Esophagus muscularis mucosa (tissue), 4 donors: ENCODE results near the gene CDRT15. TPM values are rescaled to one million over a fixed set of nuclear protein-coding genes. Genes with fewer than 3 reads are reported as not detected.
"Not testable (repeated sequence)": the region's sequence is repeated elsewhere in the genome, so short reads cannot be mapped to it uniquely, and the experiment has no call there.

Source experiments
- DNase-seq: peaks from one replicate; pipeline ENCODE4 v3.0.0-alpha.2; 2017; ENCODE audit errors: extremely low spot score
- H3K27ac ChIP-seq, 4 donors: fragments of 200-600 bp; sonication (generic); replicated peaks in 1 of 4; 1 replicate in 3 of 4; 2 replicates in 1 of 4; pipeline ENCODE4 v1.5.1; 2016 to 2019; ENCODE audit warnings: mild to moderate bottlenecking in 1 of 4
- H3K27me3 ChIP-seq, 4 donors: fragments of 200-600 bp; sonication (generic); one replicate each; pipeline versions ENCODE4 v1.5.1 to v1.6.0; 2016 to 2019
- H3K36me3 ChIP-seq, 4 donors: fragments of 200-600 bp; sonication (generic); one replicate each; pipeline ENCODE4 v1.5.1; 2016 to 2019
- H3K4me1 ChIP-seq, 4 donors: fragments of 200-600 bp; sonication (generic); one replicate each; pipeline ENCODE4 v1.5.1; 2016 to 2019
- H3K4me3 ChIP-seq, 4 donors: fragments of 200-600 bp; sonication (generic); 1 replicate in 2 of 4; 2 replicates in 2 of 4; pipeline ENCODE4 v1.5.1; 2016 to 2019; ENCODE audit warnings: mild to moderate bottlenecking in 4 of 4, moderate library complexity in 1 of 4
- H3K9me3 ChIP-seq, 4 donors: fragments of 200-600 bp; sonication (generic); 1 replicate in 3 of 4; 2 replicates in 1 of 4; pipeline ENCODE4 v1.5.1; 2016 to 2019
- CTCF ChIP-seq, 3 experiments: fragments of 200-600 bp in 2 of 3; fragments of 450-650 bp in 1 of 3; sonication (generic) in 2 of 3; IDR thresholded peaks; one replicate each; pipeline ENCODE4 v1.5.1; 2017 to 2019; ENCODE audit warnings: antibody characterized with exemption in 3 of 3, mild to moderate bottlenecking in 2 of 3, moderate library complexity in 1 of 3
- EP300 ChIP-seq: sonication (generic); formaldehyde crosslinking; IDR thresholded peaks from one replicate; pipeline ENCODE4 v1.6.1; 2017; ENCODE audit warnings: antibody characterized with exemption
- POLR2A ChIP-seq: fragments of 450-650 bp; IDR thresholded peaks from one replicate; pipeline ENCODE4 v1.6.1; 2017; ENCODE audit warnings: antibody characterized with exemption, moderate library complexity, mild to moderate bottlenecking, low read depth
- POLR2AphosphoS5 ChIP-seq, 2 donors: sonication (generic); formaldehyde crosslinking; IDR thresholded peaks; one replicate each; pipeline ENCODE4 v1.6.1; 2017; ENCODE audit warnings: antibody characterized with exemption in 2 of 2
- WGBS: methylation state at CpG from one replicate; pipeline ENCODE4 v1.1.5; 2018; 5-methylcytosine and 5-hydroxymethylcytosine counted together
- intact Hi-C: fragments of 100-400 bp; cut with DNase I; formaldehyde crosslinking; loops from one replicate; pipeline ENCODE4 v1.15.1; 2023
- total RNA-seq, 4 donors: library from RNA; depleted of rRNA; stranded (reverse); fragments of >200 nt; gene quantifications; one replicate each; pipeline versions ENCODE4 v1.1.0 to v1.2.1, GENCODE V29; 2016

Gene CDRT15
- total RNA-seq, 4 donors from 2014 or later = not detected

- H3K27ac ChIP-seq = no peak overlapping the region
- no peaks in the 10 kb centered on the region for H3K9me3 ChIP-seq
- no peak for DNase-seq
- H3K27me3 ChIP-seq = peaks cover 0 to 3% (median 0%) of the 10 kb centered on the region in 4 donors
- no peaks in the 10 kb centered on the region for H3K4me1 ChIP-seq
- WGBS = 100% methylated on average over 1 of the region's 2 CpGs
- intact Hi-C loops = no loop called here
- no peak overlapping the region for H3K4me3 ChIP-seq
- H3K36me3 ChIP-seq = no peaks in the 10 kb centered on the region
- no peak for TF ChIP-seq POLR2A
- no peak for TF ChIP-seq EP300
- no peak for TF ChIP-seq CTCF (IDR thresholded peaks at IDR 0.05)
- no peak for TF ChIP-seq POLR2AphosphoS5 (IDR thresholded peaks at IDR 0.05)
Measured at GRCh38 chr17:14268264-14268663, 31.6 kb upstream of the CDRT15 start.

- peak; percentile 60 for DNase-seq
- no peaks in the 10 kb centered on the region for H3K4me1 ChIP-seq
- WGBS = 81% methylated on average over 5 of the region's 5 CpGs
- intact Hi-C loops = no loop called here
- no peaks in the 10 kb centered on the region for H3K27me3 ChIP-seq
- H3K4me3 ChIP-seq = no peak overlapping the region
- H3K9me3 ChIP-seq = peaks cover 0 to 8% (median 0%) of the 10 kb centered on the region in 4 donors
- TF ChIP-seq POLR2A = no peak
- no peak for TF ChIP-seq CTCF (IDR thresholded peaks at IDR 0.05)
- TF ChIP-seq POLR2AphosphoS5 (IDR thresholded peaks at IDR 0.05) = no peak
- TF ChIP-seq EP300 = no peak
- H3K36me3 ChIP-seq = no peaks in the 10 kb centered on the region
- H3K27ac ChIP-seq = no peak overlapping the region
Measured at GRCh38 chr17:14261406-14261805, 24.7 kb upstream of the CDRT15 start.

GRCh38 chr17:14245629-14246028 is 9.0 kb upstream of the CDRT15 start:
- intact Hi-C loops = no loop called here
- Histone ChIP-seq H3K27me3 (no peaks in the 10 kb centered on the region), H3K4me1 (no peaks in the 10 kb centered on the region), H3K4me3 (no peak overlapping the region), H3K36me3 (no peaks in the 10 kb centered on the region), H3K27ac (no peak overlapping the region), H3K9me3 (no peaks in the 10 kb centered on the region)
- WGBS = 90% methylated on average over 3 of the region's 3 CpGs
- no peak for DNase-seq
- TF ChIP-seq EP300 (no peak), POLR2A (no peak), CTCF (IDR thresholded peaks at IDR 0.05) (no peak), POLR2AphosphoS5 (IDR thresholded peaks at IDR 0.05) (no peak)

DNA sequence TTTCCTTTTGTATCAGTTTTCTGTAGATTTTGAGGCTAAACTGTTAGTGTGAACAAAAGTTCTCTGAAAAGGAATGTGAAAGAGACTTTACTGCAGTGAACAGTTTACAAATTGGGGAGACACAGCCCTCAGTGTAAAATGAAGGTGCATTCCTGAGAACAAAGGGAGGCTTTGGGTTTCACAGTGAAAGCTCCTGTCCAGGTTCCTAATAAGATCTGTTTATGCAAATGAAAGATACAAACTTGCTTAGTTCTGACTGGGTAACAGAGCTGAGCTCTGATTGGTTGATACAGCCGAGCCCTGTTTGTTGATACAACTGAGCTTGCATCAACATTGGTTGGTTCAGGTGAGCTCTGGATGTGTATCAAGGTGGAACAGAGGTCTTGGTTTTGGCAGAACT is 8.3 kb upstream of the CDRT15 start:
- intact Hi-C loops = no loop called here
- WGBS = 45% methylated on average over 1 of the region's 1 CpG

DNA sequence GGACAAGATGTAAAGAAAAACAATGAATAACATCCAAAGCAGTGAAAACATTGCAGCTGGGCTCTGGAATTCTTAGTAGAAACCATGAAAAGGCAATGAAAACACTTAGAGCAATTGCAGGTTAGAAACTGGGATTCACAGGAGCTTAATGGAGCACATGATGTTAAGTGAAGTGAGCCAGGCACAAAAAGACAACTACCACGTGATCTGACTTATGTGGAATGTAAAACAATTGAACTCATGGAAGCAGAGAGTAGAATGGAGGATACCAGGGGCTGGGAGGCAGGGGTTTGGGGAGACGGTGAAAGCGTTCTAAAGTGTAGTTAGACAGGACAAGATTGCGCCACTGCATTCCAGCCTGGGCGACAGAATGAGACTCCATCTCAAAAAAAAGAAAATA is 2.6 kb upstream of the CDRT15 start:
- H3K9me3 ChIP-seq, H3K4me1 ChIP-seq, DNase-seq, H3K36me3 ChIP-seq, H3K27ac ChIP-seq, H3K4me3 ChIP-seq, intact Hi-C loops, H3K27me3 ChIP-seq: not testable (repeated sequence)
- no CpG with 5 or more reads among the region's 5 CpGs for WGBS

More for the DNA sequence above, 8.3 kb upstream of the CDRT15 start:
- H3K36me3 ChIP-seq = no peaks in the 10 kb centered on the region
- H3K27me3 ChIP-seq = no peaks in the 10 kb centered on the region
- H3K27ac ChIP-seq = no peak overlapping the region
- H3K4me3 ChIP-seq = no peak overlapping the region
- H3K4me1 ChIP-seq = no peaks in the 10 kb centered on the region
- TF ChIP-seq POLR2A (no peak), EP300 (no peak), CTCF (IDR thresholded peaks at IDR 0.05) (no peak), POLR2AphosphoS5 (IDR thresholded peaks at IDR 0.05) (no peak)
- peak; percentile 14 for DNase-seq
- no peaks in the 10 kb centered on the region for H3K9me3 ChIP-seq

DNA sequence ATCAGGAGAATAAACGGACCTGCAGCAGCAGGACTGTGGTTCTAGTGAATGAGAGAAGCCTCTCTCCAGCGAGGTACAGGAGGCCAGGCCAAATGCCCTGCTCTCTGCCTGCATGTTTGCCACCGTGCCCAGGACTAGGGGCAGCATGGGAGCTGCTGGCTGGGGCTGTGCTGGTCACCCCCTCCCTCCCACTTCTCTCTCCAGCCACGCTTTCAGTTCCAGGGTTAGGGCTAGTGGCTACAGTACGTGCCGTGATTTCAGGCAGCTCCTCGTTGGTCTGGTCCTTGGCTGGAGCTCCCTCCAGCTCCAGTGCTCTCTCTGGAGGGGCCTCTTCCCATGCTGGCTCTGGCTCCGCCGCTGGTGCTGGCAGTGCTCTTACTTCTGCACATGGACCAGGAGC is 630 bp downstream of the CDRT15 start:
- intact Hi-C loops, H3K9me3 ChIP-seq, H3K4me3 ChIP-seq, DNase-seq, H3K27me3 ChIP-seq, H3K36me3 ChIP-seq, H3K4me1 ChIP-seq, H3K27ac ChIP-seq: not testable (repeated sequence)
- WGBS = 89% methylated on average over 5 of the region's 9 CpGs

DNA sequence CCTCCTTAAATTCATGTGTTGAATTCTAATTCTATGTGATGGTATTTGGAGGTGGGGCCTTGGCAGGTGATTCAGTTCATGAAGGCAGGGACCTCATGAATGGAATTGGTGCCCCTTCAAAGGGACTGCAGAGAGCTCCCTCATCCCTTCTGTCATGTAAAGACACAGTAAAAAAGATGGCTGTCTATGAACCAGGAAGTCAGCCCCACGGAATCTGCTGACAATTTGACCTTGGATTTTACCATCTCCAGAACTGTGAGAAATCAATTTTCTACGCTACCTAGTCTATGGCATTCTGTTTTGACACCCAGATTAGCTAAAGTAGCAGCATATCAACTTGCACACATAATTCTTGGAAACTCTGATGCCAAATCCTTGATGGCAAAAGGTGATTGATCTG is 1.6 kb downstream of the CDRT15 start:
- H3K4me1 ChIP-seq, H3K27ac ChIP-seq, H3K27me3 ChIP-seq, DNase-seq, H3K4me3 ChIP-seq, H3K36me3 ChIP-seq, H3K9me3 ChIP-seq, intact Hi-C loops: not testable (repeated sequence)
- 100% methylated on average over 2 of the region's 2 CpGs for WGBS

GRCh38 chr17:14231187-14231586 is 5.5 kb downstream of the CDRT15 start:
- 50% methylated on average over 3 of the region's 6 CpGs for WGBS
- DNase-seq, H3K4me1 ChIP-seq, intact Hi-C loops, H3K36me3 ChIP-seq, H3K4me3 ChIP-seq, H3K27me3 ChIP-seq, H3K9me3 ChIP-seq, H3K27ac ChIP-seq: not testable (repeated sequence)
